CD14-positive monocyte (primary cell): ENCODE data around the gene GNAI1. TPM values are rescaled to one million over a fixed set of nuclear protein-coding genes. Genes with fewer than 3 reads are reported as not detected.

ENCODE experiments used
- DNase-seq, 3 donors: peaks; one replicate each; pipeline ENCODE4 v3.0.0-alpha.2; 2011 to 2022
- H2AFZ ChIP-seq: 2 replicates; pipeline ENCODE4 v1.6.0; 2012; ENCODE audit warnings: mild to moderate bottlenecking, low read depth, low read length, inconsistent platforms; ENCODE audit not compliant: insufficient read depth, poor library complexity, severe bottlenecking
- H3K27ac ChIP-seq, 2 donors: 1 replicate in 1 of 2; 2 replicates in 1 of 2; pipeline ENCODE4 v1.5.1; 2012 to 2013; ENCODE audit warnings: low read length in 2 of 2, control low read depth in 1 of 2, inconsistent platforms in 1 of 2, low read depth in 1 of 2, mild to moderate bottlenecking in 1 of 2
- H3K27me3 ChIP-seq, 2 donors: one replicate each; pipeline versions ENCODE4 v1.6.0 to v1.6.1; 2011 to 2013; ENCODE audit warnings: low read length in 2 of 2; ENCODE audit not compliant: control insufficient read depth in 2 of 2, insufficient read depth in 2 of 2
- H3K36me3 ChIP-seq, 2 donors: replicated peaks in 1 of 2; 1 replicate in 1 of 2; 2 replicates in 1 of 2; pipeline versions ENCODE4 v1.5.1 to v1.6.1; 2012 to 2013; ENCODE audit warnings: low read length in 2 of 2, control low read depth in 1 of 2, inconsistent platforms in 1 of 2, mild to moderate bottlenecking in 1 of 2; ENCODE audit not compliant: insufficient read depth in 2 of 2, control insufficient read depth in 1 of 2
- H3K4me1 ChIP-seq, 2 donors: 1 replicate in 1 of 2; 2 replicates in 1 of 2; pipeline versions ENCODE4 v1.5.1 to v1.6.1; 2012 to 2013; ENCODE audit warnings: low read length in 2 of 2, control low read depth in 1 of 2, inconsistent platforms in 1 of 2, mild to moderate bottlenecking in 1 of 2, moderate library complexity in 1 of 2; ENCODE audit not compliant: insufficient read depth in 2 of 2, control insufficient read depth in 1 of 2
- H3K4me2 ChIP-seq: replicated peaks from 2 replicates; pipeline ENCODE3; 2012; ENCODE audit warnings: low read length, moderate library complexity, mild to moderate bottlenecking; ENCODE audit not compliant: poor library complexity, severe bottlenecking; ENCODE audit errors: extremely low read depth
- H3K4me3 ChIP-seq, 3 experiments: fragments of 200-600 bp in 1 of 3; sonication (generic) in 1 of 3; replicated peaks in 1 of 3; 1 replicate in 2 of 3; 2 replicates in 1 of 3; pipeline ENCODE4 v1.5.1; 2011 to 2013; ENCODE audit warnings: low read length in 3 of 3, mild to moderate bottlenecking in 3 of 3, control low read depth in 2 of 3, low read depth in 2 of 3, inconsistent platforms in 1 of 3, moderate library complexity in 1 of 3
- H3K79me2 ChIP-seq: 2 replicates; pipeline ENCODE4 v1.6.0; 2012; ENCODE audit warnings: mild to moderate bottlenecking, control low read depth, inconsistent platforms, low read length, moderate library complexity; ENCODE audit not compliant: insufficient read depth
- H3K9ac ChIP-seq: 2 replicates; pipeline ENCODE4 v1.6.0; 2017; ENCODE audit warnings: low read length, mild to moderate bottlenecking; ENCODE audit not compliant: insufficient read depth, poor library complexity, severe bottlenecking
- H3K9me3 ChIP-seq, 2 donors: replicated peaks in 1 of 2; 1 replicate in 1 of 2; 2 replicates in 1 of 2; pipeline versions ENCODE4 v1.5.1 to v1.6.1; 2012 to 2013; ENCODE audit warnings: low read length in 2 of 2, control low read depth in 1 of 2; ENCODE audit not compliant: control insufficient read depth in 1 of 2, insufficient read depth in 1 of 2
- H4K20me1 ChIP-seq: 2 replicates; pipeline ENCODE4 v1.6.0; 2012; ENCODE audit warnings: mild to moderate bottlenecking, low read length, control low read depth, moderate library complexity; ENCODE audit not compliant: insufficient read depth
- H3K27ac Mint-ChIP-seq, 7 donors: one replicate each; pipeline ENCODE4 v1.8.0; 2020; ENCODE audit warnings: mild to moderate bottlenecking in 7 of 7, mixed read lengths in 7 of 7, moderate library complexity in 6 of 7, inconsistent platforms in 2 of 7
- H3K27me3 Mint-ChIP-seq, 3 donors: one replicate each; pipeline ENCODE4 v1.8.0; 2021 to 2022; ENCODE audit warnings: low read depth in 3 of 3, mild to moderate bottlenecking in 3 of 3, mixed read lengths in 3 of 3, moderate library complexity in 3 of 3, inconsistent platforms in 1 of 3
- H3K36me3 Mint-ChIP-seq, 2 donors: one replicate each; pipeline ENCODE4 v1.8.0; 2020; ENCODE audit warnings: mixed read lengths in 2 of 2, inconsistent platforms in 1 of 2, mild to moderate bottlenecking in 1 of 2
- H3K4me1 Mint-ChIP-seq: one replicate; pipeline ENCODE4 v1.8.0; 2020; ENCODE audit warnings: mild to moderate bottlenecking, mixed read lengths
- H3K4me3 Mint-ChIP-seq, 2 donors: one replicate each; pipeline ENCODE4 v1.8.0; 2020; ENCODE audit warnings: mild to moderate bottlenecking in 2 of 2, mixed read lengths in 2 of 2, moderate library complexity in 1 of 2
- H3K9me3 Mint-ChIP-seq, 7 donors: one replicate each; pipeline ENCODE4 v1.8.0; 2020 to 2022; ENCODE audit warnings: mixed read lengths in 7 of 7, mild to moderate bottlenecking in 6 of 7, moderate library complexity in 6 of 7, inconsistent platforms in 2 of 7
- CTCF ChIP-seq: fragments of 200-600 bp; IDR thresholded peaks from one replicate; pipeline ENCODE4 v1.8.0; 2022; ENCODE audit warnings: antibody characterized with exemption, mild to moderate bottlenecking
- WGBS: methylation state at CpG from one replicate; pipeline ENCODE4 v1.1.5; 2013; ENCODE audit warnings: missing lambda C conversion rate; ENCODE audit not compliant: insufficient coverage; 5-methylcytosine and 5-hydroxymethylcytosine counted together
- intact Hi-C, 2 donors: fragments of 100-400 bp; cut with micrococcal nuclease; formaldehyde crosslinking; loops; one replicate each; pipeline versions ENCODE4 v1.15.0 to v1.15.1; 2023
- polyA plus RNA-seq, 3 donors: library from polyadenylated mRNA; depleted of rRNA in 1 of 3; unstranded in 2 of 3; stranded (reverse) in 1 of 3; fragments of 300-500 nt in 2 of 3; fragments of >200 nt in 1 of 3; fragmentation: Illumina TruSeq in 2 of 3; gene quantifications; 1 replicate in 2 of 3; 2 replicates in 1 of 3; pipeline ENCODE4 v1.2.3, GENCODE V29; 2012 to 2021

The GNAI1 gene
- polyA plus RNA-seq, 3 donors: 0.72 to 1.0 (median 0.79) TPM

- no CpG with 5 or more reads among the region's 2 CpGs for WGBS
- Histone ChIP-seq H3K27ac (no peak overlapping the region), H3K27me3 (no peaks in the 10 kb centered on the region), H3K4me1 (no peaks in the 10 kb centered on the region), H3K36me3 (no peaks in the 10 kb centered on the region), H2AFZ (no peak overlapping the region), H3K9me3 (no peaks in the 10 kb centered on the region), H3K4me3 (no peak overlapping the region), H3K4me2 (no peak overlapping the region), H4K20me1 (no peaks in the 10 kb centered on the region), H3K79me2 (no peaks in the 10 kb centered on the region), H3K9ac (no peak overlapping the region)
- intact Hi-C loops: no loop called here
- no peak for TF ChIP-seq CTCF
- Mint-ChIP-seq H3K27me3 (no peaks in the 10 kb centered on the region), H3K4me1 (peaks cover 11% of the 10 kb centered on the region), H3K36me3 (peaks cover 0 to 6% of the 10 kb centered on the region in 2 donors), H3K9me3 (peaks cover 0 to 2% (median 0%) of the 10 kb centered on the region in 7 donors), H3K27ac (no peak overlapping the region), H3K4me3 (no peak overlapping the region)
- DNase-seq: no peak
Measured at GRCh38 chr7:80208700-80209099, 74.1 kb downstream of the GNAI1 start.

GRCh38 chr7:80210400-80210799 is 75.8 kb downstream of the GNAI1 start:
- H3K4me3 Mint-ChIP-seq: no peak overlapping the region
- no peak overlapping the region for H3K27ac Mint-ChIP-seq
- H3K27me3 ChIP-seq: no peaks in the 10 kb centered on the region
- no peak overlapping the region for H3K4me2 ChIP-seq
- no peak overlapping the region for H3K27ac ChIP-seq
- H3K79me2 ChIP-seq: no peaks in the 10 kb centered on the region
- no peaks in the 10 kb centered on the region for H4K20me1 ChIP-seq
- no peaks in the 10 kb centered on the region for H3K36me3 ChIP-seq
- no peak overlapping the region for H3K9ac ChIP-seq
- H3K9me3 ChIP-seq: no peaks in the 10 kb centered on the region
- peaks cover 0 to 6% of the 10 kb centered on the region in 2 donors for H3K36me3 Mint-ChIP-seq
- no peak for DNase-seq
- H3K27me3 Mint-ChIP-seq: no peaks in the 10 kb centered on the region
- no peaks in the 10 kb centered on the region for H3K4me1 ChIP-seq
- intact Hi-C loops: no loop called here
- peaks cover 0 to 2% (median 0%) of the 10 kb centered on the region in 7 donors for H3K9me3 Mint-ChIP-seq
- peaks cover 11% of the 10 kb centered on the region for H3K4me1 Mint-ChIP-seq
- no peak overlapping the region for H2AFZ ChIP-seq
- WGBS: no CpG with 5 or more reads among the region's 3 CpGs
- no peak for TF ChIP-seq CTCF
- no peak overlapping the region for H3K4me3 ChIP-seq
